ENCODE measurements around the gene SLC28A1.

The SLC28A1 gene

DNA sequence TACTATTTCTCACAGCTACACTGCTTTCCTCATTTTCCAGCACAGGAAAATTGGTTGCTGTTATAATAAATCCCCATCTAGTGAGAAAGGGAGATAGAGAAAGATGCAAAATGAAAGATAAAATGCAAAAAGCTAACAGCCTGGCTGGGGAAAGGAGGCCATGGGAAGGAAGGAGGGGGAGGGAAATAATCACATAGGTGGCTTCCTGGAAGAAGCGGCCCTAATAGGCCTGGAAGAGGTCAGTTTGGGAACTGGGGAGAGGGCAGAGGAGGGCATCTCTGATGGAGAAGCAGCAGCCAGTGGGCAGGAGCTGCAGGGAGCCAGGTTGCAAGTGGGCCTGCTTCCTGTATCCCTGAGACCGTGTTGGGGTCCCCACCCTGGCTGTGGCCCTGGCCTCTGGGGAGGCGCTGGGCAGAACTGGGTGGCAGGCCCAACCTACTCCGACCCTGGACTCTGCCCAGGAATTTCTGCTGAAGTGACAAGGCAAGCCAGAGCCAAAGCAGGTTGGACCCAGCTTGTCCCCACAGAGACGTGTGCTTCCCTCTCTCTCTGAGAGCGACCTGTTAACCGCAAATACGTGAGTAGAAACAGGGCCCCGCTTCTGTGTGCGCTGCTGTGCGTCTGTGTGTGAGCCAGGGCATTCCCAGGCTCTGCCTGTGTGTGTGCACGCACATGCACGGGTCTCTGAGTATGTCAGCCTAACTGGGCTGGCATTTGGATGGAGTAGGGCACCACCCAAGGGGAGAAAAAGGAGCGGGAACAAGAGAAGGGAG, 1.9 kb downstream of the SLC28A1 start:
- DNase-seq (ENCODE audit: low read depth): no peak

DNA sequence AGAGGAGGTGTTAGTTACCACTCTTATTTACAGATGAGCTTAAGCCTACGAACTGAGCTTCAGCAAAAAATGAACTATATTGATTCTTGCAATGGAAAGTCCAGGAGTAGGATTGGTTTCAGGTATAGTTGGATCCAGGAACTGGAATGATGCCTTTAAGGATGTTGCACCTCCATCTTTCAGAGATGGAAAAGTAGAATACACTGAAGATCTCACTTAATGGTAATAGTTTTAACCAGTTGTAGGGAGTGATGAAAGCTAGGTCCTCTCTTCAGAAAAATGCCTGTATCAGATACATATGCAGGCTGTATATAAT, 2.5 kb downstream of the SLC28A1 start:
- DNase-seq (ENCODE audit: low read depth): no peak

DNA sequence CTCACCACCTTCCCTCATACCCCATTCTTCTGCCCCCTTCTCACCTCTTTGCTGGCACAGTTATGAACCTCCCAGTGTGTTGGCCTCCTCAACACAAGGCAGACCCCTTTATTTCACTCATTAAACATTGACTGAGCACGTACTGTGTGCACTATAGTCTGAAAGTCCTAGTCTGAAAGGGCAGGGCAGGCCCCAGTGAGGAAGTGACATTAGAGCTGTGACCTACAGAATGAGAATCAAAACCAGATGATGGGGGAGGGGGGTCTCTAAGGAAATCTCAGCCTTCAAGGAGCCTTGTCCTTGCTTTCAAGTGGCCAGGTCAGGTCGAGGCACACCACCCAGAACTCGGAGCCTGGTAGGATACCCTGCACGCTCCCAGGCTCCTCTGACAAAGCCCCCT, 3.5 kb downstream of the SLC28A1 start:
- DNase-seq (ENCODE audit: low read depth): no peak

DNA sequence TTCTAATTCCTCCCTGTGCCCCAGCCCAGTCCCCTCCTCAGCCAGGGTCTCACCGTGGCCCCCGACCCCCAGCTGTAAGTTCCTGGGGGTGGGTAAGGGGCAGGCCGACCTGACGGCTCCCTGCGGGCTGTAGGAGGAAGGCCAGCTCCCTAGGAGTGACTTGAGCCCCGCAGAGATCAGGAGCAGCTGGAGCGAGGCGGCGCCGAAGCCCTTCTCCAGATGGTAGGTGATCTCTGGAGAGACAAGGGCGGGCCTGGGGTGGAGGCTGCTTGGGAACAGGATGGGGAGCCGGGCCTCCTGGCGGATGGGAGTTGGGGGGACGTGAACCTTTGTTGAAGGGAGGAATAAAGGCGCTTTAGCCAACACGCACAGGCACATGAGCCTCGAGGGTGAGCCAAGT, 4.2 kb downstream of the SLC28A1 start:
- no peak for DNase-seq (ENCODE audit: low read depth)

DNA sequence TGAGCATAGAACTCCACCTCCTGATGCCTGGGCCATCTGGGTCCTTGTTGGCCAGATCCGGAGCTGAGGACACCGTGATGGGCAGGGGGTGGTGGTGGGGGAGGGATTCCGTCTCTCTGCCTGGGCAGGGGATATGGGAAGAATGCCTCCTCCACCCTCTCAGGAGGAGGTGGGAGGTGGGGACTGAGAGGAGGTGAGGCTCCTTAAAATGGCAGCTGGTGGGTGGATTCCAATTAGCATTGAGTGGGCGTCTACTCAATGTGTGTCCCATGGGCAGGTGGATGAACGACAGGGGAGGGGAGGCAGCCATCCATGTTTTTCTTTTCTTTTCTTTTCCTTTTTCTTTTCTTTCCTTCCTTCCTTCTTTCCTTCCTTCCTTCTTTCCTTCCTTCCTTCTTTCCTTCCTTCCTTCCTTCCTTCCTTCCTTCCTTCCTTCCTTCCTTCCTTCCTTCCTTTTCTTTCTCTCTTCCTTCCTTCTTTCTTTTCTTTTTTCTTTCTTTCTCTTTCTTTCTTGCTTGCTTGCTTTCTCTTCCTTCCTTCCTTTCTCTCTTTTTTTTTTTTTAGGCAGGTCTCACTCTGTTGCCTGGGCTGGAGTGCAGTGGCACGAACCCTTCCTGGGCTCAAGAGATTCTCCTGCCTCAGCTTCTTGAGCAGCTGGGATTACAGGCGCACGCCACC, 5.0 kb downstream of the SLC28A1 start:
- DNase-seq (ENCODE audit: low read depth): no peak

DNA sequence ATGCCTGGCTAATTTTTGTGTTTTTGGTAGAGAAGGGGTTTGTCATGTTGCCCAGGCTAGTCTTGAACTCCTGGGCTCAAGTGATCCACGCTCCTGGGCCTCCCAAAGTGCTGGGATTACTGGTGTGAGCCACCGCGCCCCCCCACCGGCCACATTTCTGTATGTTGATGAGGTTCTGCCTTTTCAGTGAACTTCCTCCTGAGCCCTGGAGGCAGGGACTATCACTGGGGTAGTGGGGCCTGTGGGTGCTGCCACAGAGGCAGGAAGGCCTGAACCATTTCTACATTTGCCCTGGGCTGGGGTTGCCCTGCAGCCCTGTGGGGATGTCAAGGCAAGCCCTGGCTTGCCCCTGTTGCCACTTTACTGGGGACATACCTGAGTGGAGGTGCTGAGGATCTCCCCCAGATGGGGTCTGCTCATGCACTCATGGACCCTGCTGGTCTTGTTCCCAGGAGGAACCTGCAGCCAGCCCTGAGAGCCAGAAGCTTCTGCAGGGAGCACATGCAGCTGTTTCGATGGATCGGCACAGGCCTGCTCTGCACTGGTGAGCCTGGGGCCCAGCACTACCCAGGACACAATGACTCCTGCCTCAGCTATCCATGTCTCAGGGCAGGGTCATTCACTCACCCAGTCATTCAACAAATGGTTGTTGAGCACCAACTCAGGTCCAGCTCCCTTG, 5.7 kb downstream of the SLC28A1 start:
- no peak for DNase-seq (ENCODE audit: low read depth)

DNA sequence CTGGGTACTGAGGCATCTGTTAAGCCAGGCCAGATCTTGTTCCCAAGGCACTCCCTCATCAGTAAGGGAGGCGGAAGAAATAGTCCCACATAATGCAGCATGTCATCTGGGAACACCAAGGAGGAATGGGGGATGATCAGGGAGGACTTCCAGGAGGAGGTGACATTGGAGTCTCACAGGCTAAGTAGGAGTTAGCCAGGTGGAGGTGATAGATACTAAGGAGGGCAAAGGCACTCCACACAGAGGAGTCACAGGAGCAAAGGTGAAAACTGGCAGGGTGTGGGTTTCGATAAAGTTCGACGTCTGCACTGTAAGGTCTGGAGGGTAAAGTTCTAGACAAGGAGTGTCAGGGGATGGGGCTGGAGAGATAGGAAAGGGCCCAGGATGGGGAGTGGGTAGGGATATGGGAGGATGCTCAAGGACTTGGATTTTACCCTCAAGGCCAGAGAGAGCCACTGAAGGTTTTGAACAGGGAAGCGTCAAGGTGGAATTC, 6.3 kb downstream of the SLC28A1 start:
- no peak for DNase-seq (ENCODE audit: low read depth)

DNA sequence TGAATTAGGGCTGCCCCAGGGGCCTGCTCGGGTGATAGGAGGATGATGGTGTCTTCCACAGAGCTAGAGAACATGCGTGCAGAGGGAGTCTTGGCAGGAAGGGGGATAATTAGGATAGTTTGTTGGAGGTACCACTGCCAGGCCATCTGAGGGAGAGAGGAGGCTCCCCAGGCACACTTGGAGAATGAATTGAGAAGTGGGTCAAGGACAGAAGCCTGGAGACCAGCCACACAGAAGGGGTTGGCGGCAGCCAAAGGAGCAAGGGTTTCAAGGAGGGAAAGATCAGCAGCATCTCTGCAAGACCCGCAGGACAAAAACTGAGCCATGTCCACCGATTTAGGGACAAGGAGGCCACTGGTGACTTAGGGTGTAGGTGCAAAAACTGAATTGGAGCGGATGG, 6.9 kb downstream of the SLC28A1 start:
- DNase-seq (ENCODE audit: low read depth): no peak

DNA sequence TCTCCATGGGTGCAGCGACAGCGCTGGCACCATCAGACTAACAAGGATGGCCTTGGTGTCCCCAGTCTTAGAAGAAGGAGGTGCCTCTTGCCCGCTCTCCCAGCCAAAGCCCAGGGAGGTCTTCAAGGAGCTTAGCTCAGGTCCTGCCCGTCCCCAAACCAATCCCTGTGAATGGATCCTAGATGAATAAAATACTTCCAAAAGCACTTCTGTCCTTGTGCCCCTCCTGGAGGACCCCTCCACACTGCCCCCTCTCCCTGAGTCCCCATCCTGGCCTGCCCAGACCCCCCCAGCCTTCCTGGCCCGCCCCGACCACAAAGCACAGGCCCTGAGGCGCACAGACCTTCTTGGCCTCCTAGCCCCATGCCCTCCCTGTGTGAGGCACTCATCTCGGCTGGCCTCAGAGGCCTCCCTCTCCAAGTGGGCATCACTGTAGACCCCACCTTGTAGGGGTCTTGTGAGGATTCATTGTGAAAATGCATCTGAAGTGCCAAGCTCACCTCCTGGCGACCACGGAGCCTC, 8.4 kb downstream of the SLC28A1 start:
- no peak for DNase-seq (ENCODE audit: low read depth)

DNA sequence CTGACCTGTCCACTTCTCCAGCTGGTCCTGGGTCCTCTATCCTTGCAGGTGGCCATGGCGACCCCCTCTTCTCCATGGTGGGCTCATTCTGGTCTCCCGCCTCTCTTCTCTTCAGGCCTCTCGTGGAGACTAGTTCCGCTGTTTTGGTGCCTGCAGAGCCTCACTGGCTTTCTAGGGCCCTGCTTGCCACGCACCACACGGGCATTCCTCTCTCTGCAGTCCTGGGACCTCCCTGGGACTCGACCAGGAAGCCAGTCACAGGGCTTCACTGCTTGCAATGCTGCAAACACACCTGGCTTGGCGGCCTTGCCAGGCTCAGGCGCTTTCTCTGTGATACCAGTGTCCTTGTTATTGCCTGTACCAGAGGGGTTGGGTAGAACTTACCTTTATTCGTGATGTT, 9.1 kb downstream of the SLC28A1 start:
- no peak for DNase-seq (ENCODE audit: low read depth)

DNA sequence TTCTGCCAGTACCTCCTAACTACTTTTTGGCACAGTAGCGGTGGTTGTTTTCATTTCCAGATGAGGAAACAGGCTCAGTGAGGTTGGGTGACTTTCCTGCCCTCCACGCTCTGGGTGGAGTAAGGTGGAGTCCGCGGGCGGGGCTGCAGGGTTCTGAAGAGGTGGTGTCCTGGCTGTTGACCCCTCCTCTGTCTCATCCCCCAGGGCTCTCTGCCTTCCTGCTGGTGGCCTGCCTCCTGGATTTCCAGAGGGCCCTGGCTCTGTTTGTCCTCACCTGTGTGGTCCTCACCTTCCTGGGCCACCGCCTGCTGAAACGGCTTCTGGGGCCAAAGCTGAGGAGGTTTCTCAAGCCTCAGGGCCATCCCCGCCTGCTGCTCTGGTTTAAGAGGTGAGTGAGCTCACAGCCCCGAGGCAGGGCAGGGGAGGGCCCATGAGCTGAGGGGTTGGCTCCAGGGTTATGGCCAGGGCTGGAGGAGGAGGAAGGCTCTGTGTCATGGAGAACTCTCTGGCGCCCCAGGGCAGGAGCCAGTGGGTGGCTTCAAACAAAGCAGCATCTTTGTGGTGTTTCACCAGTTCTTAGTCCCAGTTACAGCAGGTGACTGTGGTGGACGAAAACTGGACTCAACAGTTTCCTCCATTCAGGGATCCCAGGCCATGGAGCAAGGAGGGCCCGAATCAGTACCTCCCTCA, 10.4 kb downstream of the SLC28A1 start:
- no peak for DNase-seq (ENCODE audit: low read depth)

DNA sequence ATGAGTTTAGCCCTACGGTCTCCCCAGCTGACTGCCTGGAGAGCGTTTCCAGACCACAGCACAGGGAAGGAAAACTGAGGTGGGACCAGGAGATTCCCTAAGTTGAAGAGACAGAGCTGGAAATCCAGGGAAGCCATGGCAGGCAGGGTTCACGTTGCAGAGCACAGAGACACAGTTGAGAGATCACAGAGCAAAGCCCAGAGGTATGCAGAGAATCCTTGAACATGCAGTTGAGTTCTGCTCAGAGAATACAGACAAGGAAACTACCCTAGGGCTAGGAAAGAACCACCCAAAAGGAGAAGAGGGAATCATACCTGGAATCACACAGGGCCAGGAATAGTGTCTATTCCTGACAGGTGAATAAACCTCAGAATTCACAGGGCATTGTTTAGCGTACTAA, 14.3 kb downstream of the SLC28A1 start:
- DNase-seq (ENCODE audit: low read depth): no peak

DNA sequence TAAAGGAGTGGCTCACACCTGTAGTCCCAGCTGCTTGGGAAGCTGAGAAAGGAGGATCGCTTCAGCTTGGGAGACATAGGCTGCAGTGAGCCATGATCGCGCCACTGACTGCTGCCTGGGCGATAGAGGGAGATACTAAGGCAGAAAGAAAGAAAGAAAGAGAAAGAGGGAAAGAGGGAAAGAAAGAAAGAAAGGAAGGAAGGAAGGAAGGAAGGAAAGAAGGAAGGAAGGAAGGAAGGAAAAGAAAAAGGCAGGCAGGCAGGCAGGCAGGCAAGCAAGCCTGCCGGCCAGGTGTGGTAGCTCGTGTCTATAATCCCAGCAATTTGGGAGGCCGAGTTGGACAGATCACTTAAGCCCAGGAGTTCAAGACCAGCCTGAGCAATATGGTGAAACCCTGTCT, 15.3 kb downstream of the SLC28A1 start:
- no peak for DNase-seq (ENCODE audit: low read depth)

DNA sequence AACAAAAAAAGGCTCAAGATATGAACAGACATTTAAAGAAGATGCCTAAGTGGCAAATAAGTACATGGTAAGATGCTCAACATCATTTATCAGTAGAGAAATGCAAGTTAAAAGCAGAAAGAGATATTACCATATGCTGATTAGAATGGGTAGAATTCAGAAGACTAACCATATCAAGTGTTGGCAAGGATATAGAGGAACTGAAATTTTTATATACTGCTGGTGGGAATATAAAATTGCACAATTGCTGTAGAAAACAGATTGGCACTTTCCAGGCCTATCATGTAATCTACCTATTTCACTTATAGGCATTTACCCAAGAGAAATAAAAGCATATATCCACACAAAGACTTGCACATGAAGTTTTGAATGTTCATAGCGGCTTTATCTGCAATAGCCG, 17.1 kb downstream of the SLC28A1 start:
- no peak for DNase-seq (ENCODE audit: low read depth)

DNA sequence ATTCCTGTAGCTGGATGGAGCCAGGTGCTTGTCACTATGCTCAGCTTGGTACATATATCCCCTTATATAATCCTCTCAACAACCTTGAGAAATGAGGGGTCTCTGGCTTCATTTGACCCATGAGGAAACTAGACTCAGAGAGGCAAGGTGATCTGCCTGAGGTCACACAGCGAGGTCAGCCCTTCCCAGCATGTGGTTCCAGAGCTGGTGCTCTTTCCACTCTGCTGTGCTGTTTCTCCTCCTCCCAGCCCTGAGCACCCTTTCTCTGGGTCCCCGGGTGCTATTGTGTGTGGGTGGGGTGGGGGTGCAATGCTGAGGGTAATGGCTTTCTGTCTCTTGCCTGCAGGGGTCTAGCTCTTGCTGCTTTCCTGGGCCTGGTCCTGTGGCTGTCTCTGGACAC, 19.3 kb downstream of the SLC28A1 start:
- DNase-seq (ENCODE audit: low read depth): no peak

DNA sequence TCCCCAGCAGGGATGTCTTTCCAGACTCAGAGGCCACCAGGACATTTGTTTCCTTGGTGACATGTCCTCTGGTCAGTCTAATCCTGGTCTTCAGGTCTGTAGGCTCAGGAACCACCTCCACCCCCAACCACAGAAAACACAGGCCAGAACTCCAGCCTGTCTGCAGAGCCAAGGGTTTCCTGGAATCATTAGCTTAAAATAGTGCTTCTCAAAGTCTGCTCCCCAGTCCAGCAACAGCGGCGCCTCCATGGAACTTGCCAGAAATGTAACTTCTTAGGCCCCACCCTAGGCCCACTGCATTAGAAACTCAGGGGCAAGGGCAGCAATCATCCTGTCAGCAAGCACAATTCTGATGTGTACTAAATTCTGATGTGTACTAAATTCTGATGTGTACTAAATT, 20.0 kb downstream of the SLC28A1 start:
- DNase-seq (ENCODE audit: low read depth): no peak

DNA sequence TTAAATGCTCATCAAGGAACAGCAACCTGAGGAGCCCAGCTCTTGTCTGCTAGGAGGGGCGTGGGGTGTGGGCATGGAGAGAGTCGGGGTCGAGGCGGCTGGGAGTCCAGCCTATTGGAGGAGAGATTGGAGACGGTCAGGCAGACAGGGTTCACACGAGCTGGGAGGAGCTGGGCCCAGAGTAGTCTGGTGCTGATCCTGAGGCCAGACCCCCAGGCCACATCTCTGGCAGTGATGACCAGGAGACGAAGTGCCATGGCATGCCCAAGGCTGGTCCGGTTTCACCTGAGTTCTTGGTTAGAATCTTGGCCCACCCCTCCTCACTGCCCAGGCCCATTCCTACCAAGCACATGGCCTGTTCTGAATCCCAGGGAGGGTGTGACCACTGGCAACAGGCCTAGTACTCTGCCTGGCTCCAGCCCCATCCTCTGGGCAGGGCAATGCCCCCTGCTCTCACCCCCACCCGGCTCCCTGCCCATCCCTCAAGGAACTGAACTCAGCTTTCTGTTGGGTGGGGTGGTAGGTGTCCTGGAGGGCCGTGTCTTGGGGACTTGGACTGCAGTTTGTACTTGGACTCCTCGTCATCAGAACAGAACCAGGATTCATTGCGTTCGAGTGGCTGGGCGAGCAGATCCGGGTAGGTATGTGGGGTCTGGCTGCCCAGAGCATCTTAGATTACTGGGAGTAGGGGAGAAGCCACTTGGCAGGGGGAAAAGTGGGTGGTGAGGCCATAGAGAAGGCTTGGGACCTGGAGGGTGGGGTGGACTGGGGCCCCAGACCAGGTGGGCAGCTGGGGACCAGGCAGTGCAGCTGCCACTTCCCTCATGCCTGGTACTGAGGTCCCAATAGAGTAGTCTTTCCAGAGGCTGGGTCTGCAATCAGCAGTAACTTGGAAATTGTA, 20.8 kb downstream of the SLC28A1 start:
- no peak for DNase-seq (ENCODE audit: low read depth)

DNA sequence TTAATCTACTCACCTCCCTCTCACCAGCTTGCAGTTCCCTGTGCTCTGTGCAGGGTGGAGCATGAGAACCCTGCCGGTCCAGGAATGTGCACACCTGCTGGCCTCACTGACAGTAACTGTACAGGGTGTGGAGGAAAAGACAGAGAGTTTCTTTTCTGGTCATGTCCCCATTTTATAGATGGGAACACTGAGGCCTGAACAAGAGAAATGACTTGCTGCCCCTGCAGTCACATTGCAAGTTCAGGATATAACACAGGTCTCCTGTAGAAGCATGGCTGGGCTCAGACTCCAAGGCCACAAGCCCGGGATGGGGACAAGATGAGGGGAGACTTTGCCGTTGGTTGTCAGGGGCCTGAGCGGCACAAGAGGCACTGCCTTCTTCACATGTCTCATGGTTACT, 23.3 kb downstream of the SLC28A1 start:
- DNase-seq (ENCODE audit: low read depth): no peak

DNA sequence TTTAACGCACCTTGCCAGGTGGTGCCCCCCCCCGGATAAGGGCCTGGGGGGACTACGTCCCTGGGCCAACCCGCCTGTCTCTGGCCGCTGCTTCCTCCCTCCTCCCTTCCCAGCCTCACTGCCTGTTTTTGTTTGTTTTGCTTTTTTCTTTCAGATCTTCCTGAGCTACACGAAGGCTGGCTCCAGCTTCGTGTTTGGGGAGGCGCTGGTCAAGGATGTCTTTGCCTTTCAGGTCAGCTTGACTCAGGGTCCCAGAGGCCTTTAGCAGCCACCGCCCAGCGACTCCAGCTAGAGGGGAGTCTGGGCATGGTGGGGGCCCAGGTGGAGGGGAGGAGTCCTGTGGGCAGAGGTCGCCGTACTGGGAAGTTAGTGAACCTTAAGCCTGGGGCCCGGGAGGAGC, 24.1 kb downstream of the SLC28A1 start:
- no peak for DNase-seq (ENCODE audit: low read depth)

DNA sequence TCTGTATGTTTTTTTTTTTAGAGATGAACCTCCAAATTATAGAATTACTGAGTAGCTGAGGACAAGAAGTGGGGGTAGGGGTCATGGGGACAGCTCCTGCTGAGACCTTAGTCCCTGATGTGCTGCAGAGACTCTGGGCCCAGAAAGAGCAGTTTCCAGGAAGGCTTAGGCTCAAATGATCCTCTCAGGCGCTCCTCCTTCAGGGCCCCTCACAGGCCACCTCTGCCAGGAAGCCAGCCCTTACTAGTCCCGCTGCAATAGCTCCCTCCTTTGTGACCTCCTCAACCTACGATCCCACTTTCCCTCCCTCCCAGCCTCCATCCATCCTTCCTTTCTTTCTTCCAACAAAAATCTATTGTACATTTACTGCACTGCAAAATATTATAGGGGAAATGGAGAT, 24.6 kb downstream of the SLC28A1 start:
- no peak for DNase-seq (ENCODE audit: low read depth)

DNA sequence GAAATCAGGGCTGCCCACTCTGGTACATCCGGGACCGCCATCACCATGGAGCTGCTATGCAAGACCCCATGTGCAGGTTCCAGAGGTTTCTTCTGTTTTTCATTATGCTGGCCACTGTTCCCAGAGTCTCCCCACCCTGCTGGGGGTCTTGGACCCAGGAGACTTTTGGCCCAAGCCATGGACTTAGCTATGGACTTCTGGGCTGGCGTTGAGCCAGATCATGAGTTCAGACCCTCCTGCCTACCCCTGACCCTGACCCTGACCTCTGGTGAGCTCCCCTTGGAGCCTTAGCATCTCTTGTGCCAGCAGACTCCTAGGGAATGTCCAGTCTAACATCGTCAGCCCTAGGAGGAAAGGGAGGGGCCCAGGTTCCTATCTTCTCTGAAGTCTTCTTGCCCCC, 25.3 kb downstream of the SLC28A1 start:
- DNase-seq (ENCODE audit: low read depth): no peak
